Uterus (tissue), 2 donors: Measurements from ENCODE around the gene NIN.

ENCODE experiments used
- POLR2A ChIP-seq, 2 donors: fragments of 450-650 bp; IDR thresholded peaks; one replicate each; pipeline ENCODE4 v1.6.1; 2016; ENCODE audit warnings: antibody characterized with exemption in 2 of 2, mild to moderate bottlenecking in 1 of 2, moderate library complexity in 1 of 2
- TF ChIP-seq, protein P1 (sequence below), 4 experiments: fragments of 200-600 bp in 2 of 4; fragments of 450-650 bp in 2 of 4; sonication (generic) in 2 of 4; IDR thresholded peaks; one replicate each; pipeline ENCODE4 v1.5.1; 2016 to 2019; ENCODE audit warnings: antibody characterized with exemption in 4 of 4, mild to moderate bottlenecking in 2 of 4, moderate library complexity in 1 of 4

DNA sequence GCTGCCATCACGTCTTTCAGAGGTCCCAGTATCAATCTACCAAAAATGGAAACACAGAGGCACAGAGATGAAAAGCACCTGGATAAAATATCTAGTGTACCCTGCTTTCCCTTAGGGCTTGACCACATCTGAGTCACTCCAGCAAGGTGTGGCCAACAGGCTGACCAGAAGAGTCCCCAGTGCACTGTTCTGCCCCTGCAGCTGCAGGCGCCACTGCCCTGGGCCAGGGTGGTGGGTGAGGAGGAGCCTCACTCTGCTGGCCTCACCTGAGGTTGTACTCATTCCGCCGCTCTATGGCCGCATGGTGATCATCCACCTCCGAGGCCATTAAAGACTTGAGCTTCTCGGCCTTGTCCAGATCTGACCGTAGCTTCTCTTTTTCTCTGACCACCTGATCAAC, 60.4 kb downstream of the NIN start:
- TF ChIP-seq POLR2A (IDR thresholded peaks at IDR 0.05) = no peak
- TF ChIP-seq, protein P1, sequence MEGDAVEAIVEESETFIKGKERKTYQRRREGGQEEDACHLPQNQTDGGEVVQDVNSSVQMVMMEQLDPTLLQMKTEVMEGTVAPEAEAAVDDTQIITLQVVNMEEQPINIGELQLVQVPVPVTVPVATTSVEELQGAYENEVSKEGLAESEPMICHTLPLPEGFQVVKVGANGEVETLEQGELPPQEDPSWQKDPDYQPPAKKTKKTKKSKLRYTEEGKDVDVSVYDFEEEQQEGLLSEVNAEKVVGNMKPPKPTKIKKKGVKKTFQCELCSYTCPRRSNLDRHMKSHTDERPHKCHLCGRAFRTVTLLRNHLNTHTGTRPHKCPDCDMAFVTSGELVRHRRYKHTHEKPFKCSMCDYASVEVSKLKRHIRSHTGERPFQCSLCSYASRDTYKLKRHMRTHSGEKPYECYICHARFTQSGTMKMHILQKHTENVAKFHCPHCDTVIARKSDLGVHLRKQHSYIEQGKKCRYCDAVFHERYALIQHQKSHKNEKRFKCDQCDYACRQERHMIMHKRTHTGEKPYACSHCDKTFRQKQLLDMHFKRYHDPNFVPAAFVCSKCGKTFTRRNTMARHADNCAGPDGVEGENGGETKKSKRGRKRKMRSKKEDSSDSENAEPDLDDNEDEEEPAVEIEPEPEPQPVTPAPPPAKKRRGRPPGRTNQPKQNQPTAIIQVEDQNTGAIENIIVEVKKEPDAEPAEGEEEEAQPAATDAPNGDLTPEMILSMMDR (IDR thresholded peaks at IDR 0.05) = no peak
